Transverse colon (tissue), 4 donors: ENCODE measurements around the gene ZNF83.
"Not testable (repeated sequence)": the region's sequence is repeated elsewhere in the genome, so short reads cannot be mapped to it uniquely, and the experiment has no call there.

Source experiments
- EP300 ChIP-seq: sonication (generic); formaldehyde crosslinking; IDR thresholded peaks from one replicate; pipeline ENCODE4 v1.6.1; 2017; ENCODE audit warnings: antibody characterized with exemption, low read depth
- POLR2AphosphoS5 ChIP-seq, 3 donors: sonication (generic); formaldehyde crosslinking; IDR thresholded peaks; one replicate each; pipeline ENCODE4 v1.6.1; 2016; ENCODE audit warnings: antibody characterized with exemption in 3 of 3
- TF ChIP-seq, protein P1 (sequence below), 5 experiments: fragments of 200-600 bp in 3 of 5; fragments of 450-650 bp in 2 of 5; sonication (generic) in 3 of 5; IDR thresholded peaks; 1 replicate in 2 of 5; 2 replicates in 3 of 5; pipeline ENCODE4 v1.5.1; 2016 to 2017; ENCODE audit warnings: antibody characterized with exemption in 5 of 5, inconsistent platforms in 3 of 5, mild to moderate bottlenecking in 2 of 5, moderate library complexity in 1 of 5

- TF ChIP-seq, protein P1, sequence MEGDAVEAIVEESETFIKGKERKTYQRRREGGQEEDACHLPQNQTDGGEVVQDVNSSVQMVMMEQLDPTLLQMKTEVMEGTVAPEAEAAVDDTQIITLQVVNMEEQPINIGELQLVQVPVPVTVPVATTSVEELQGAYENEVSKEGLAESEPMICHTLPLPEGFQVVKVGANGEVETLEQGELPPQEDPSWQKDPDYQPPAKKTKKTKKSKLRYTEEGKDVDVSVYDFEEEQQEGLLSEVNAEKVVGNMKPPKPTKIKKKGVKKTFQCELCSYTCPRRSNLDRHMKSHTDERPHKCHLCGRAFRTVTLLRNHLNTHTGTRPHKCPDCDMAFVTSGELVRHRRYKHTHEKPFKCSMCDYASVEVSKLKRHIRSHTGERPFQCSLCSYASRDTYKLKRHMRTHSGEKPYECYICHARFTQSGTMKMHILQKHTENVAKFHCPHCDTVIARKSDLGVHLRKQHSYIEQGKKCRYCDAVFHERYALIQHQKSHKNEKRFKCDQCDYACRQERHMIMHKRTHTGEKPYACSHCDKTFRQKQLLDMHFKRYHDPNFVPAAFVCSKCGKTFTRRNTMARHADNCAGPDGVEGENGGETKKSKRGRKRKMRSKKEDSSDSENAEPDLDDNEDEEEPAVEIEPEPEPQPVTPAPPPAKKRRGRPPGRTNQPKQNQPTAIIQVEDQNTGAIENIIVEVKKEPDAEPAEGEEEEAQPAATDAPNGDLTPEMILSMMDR (IDR thresholded peaks at IDR 0.05) = not testable (repeated sequence)
- TF ChIP-seq EP300; POLR2AphosphoS5 (IDR thresholded peaks at IDR 0.05): not testable (repeated sequence)
These were observed 10.7 kb downstream of the ZNF83 start for GRCh38 chr19:52627441-52627840.
